GM18907 (cell line): Measurements from ENCODE around the gene SCGB1D1.
"Not testable (repeated sequence)": the region's sequence is repeated elsewhere in the genome, so short reads cannot be mapped to it uniquely, and the experiment has no call there.

ENCODE experiments used
- ATAC-seq: cut with Tn5 transposase; IDR thresholded peaks from one replicate; pipeline ENCODE4 v1.9.1; 2021; ENCODE audit warnings: mild to moderate bottlenecking, moderate library complexity; ENCODE audit not compliant: unreplicated experiment

SCGB1D1 gene

GRCh38 chr11:62157603-62158002, 32.4 kb upstream of the SCGB1D1 start:
- ATAC-seq: no peak

- no peak for ATAC-seq
Measured at GRCh38 chr11:62166371-62166770, 23.6 kb upstream of the SCGB1D1 start.

- no peak for ATAC-seq
Measured at GRCh38 chr11:62169448-62169847, 20.6 kb upstream of the SCGB1D1 start.

DNA sequence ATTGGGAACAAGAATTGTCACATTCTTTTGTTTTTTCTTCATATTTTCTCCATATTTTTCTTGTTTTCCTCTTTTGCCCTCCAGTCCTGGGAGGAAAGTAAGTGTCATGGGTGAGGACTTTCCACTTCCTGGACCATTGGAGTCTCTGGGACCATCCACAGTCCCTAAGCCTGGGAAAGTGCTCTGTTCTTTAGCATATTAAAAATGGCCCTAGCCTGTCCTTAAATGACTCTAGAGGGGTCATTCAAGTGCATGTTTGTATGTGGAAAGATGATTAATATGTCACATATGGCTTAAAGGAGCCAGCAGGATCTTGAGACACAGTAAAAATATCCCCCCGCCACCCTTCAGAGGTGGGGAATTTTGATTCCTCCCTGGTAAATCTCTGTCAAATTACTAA, 20.1 kb upstream of the SCGB1D1 start:
- ATAC-seq: no peak

DNA sequence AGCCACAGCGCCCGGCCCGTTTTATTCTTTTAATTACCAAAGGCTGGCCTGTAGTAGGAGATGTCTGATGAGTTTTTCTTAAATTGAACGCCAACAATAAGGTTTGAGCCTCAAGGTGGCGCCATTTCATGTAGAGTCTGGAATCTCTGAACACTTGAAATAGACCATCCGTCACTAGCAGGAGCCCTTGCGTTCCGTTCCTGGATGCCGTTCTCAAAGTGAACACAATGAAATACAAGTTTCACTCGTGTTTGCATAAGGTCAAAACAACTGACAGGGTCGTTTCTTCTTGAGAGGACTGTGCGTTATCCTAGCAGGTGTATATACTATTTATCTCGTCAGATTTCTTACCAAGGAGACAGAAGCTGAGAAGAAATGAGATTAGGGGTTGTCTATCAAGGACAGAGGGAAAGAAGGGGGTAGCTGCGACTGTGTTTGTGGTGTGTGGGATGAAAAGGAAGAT, 18.7 kb upstream of the SCGB1D1 start:
- no peak for ATAC-seq

- no peak for ATAC-seq
Measured at GRCh38 chr11:62172294-62172693, 17.7 kb upstream of the SCGB1D1 start.

DNA sequence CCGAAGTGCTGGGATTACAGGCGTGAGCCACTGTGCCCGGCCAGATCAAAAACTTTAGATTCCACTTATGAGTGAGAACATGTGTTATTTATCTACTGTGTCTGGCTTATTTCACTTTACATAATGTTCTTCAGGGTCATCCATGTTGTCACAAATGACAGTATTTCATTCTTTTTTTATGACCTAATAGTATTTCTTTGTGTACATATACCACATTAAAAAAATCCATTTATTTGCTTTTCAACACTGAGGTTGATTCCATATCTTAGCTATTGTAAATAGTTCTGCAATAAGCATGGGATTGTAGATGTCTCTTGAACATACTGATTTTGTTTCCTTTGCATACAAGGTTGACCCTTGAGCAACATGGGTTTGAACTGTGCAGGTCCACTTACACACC, 13.2 kb upstream of the SCGB1D1 start:
- ATAC-seq: no peak

- no peak for ATAC-seq
Measured at GRCh38 chr11:62179995-62180394, 10.0 kb upstream of the SCGB1D1 start.

DNA sequence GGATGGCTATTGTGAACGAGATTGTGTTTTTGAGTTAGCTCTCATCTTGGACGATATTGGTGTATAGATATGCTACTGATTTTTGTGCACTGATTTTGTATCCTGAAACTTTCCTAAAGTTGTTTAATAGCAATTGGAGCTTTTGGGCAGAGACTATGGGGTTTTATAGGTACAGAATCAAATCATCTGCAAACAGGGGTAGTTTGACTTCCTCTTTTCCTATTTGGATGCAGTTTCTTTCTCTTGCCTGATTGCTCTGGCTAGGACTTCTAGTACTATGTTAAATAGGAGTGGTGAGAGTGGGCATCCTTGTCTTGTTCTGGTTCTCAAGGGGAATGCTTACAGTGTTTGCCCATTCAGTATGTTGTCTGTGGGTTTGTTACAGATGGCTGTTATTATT, 8.9 kb upstream of the SCGB1D1 start:
- ATAC-seq: no peak

GRCh38 chr11:62182147-62182891, 7.7 kb upstream of the SCGB1D1 start:
- no peak for ATAC-seq

- no peak for ATAC-seq
Measured at GRCh38 chr11:62186195-62186594, 3.8 kb upstream of the SCGB1D1 start.

DNA sequence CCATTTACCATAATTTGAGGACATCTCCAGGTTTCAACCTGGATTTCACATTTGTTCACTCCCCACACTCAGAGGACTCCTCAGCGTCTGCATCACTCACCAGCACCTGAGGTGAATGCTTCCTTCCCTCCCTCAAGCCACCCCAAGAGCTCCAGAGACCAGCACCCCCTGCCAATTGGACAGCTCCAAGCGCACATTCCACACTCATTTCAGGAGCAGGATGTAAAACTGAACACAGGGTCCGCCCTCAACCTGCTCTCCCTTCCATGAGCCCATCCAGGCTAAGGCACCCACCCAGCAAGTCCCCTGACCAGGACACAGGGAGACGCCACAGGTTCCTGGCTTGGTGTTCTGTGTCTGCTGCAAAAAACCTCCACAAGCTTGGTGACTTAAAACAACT, 3.9 kb downstream of the SCGB1D1 start:
- no peak for ATAC-seq

DNA sequence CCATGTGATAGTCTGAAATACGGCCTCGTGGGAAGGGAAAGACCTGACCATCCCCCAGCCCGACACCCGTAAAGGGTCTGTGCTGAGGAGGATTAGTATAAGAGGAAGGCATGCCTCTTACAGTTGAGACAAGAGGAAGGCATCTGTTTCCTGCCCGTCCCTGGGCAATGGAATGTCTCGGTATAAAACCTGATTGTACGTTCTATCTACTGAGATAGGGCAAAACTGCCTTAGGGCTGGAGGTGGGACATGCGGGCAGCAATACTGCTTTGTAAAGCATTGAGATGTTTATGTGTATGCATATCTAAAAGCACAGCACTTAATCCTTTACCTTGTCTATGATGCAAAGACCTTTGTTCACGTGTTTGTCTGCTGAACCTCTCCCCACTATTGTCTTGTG, 5.0 kb downstream of the SCGB1D1 start:
- ATAC-seq: not testable (repeated sequence)

DNA sequence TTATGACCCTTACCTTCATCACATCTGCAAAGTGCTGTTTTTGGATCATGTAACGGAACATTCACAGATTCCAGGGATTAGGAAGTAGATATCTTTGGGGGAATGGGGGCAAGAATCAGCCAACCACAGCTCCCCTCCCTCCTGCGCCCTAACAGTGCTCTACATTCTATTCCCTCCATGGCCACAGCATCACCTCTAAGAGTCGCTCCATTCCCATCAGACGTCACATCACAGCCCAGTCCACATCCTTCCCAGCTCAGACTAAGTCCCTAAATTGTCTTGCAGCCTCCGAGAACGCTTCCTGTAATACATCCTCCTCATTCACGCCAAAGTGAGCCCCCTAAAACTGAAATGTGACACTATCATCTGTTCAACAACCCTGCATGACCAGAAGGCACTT, 5.9 kb downstream of the SCGB1D1 start:
- ATAC-seq: no peak

DNA sequence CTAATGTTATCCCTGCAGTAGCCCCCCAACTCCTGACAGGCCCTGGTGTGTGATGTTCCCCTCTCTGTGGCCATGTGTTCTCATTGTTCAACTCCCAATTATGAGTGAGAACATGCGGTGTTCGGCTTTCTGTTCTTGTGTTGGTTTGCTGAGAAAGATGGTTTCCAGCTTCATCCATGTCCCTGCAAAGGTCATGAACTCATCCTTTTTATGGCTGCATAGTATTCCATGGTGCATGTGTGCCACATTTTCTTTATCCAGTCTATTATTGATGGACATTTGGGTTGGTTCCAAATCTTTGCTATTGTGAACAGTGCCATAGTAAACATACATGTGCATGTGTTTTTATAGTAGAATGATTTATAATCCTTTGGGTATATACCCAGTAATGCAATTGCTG, 7.4 kb downstream of the SCGB1D1 start:
- not testable (repeated sequence) for ATAC-seq

- no peak for ATAC-seq
Measured at GRCh38 chr11:62201376-62201775, 11.4 kb downstream of the SCGB1D1 start.

- ATAC-seq: no peak
Measured at GRCh38 chr11:62202910-62203309, 12.9 kb downstream of the SCGB1D1 start.

DNA sequence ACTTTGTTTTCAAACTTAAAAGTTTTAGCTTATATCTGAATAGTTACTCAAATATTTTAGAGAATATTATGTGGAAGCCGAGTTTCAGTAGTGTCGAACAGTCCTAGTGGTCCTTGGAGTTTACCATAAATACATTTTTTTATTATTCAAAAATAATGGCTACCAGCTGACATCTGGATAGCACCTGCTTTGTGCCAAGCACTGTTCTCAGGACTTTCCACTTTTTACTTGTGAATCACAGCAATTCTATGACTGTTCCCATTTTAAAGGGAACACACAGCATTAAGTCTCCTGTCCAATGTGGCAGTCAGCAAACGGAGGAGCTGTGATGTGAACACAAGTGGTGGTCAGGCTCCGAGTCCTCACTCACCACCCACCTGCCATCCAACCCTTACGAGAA, 14.4 kb downstream of the SCGB1D1 start:
- no peak for ATAC-seq

DNA sequence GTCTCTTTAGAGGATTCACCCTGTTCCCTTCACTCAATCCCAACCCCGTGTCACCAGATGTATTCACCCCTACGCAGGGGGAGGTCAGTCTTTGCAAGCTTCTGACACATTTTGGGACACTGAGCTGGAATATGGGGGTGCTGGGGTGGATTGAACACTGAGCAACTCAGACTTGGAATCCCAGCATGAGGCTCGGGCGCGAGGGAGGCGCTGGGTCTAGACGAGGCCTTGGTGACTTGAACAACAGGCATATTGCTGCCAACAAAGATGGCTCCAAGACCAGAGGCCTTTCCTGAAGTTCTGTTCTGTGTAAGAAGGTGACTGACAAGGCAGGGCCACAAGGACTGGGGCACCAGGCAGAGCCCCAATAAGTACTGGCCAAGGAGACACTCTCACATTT, 15.4 kb downstream of the SCGB1D1 start:
- ATAC-seq: no peak

GRCh38 chr11:62206276-62207066, 16.5 kb downstream of the SCGB1D1 start:
- ATAC-seq: not testable (repeated sequence)

- no peak for ATAC-seq
Measured at GRCh38 chr11:62208785-62209144, 18.7 kb downstream of the SCGB1D1 start.

DNA sequence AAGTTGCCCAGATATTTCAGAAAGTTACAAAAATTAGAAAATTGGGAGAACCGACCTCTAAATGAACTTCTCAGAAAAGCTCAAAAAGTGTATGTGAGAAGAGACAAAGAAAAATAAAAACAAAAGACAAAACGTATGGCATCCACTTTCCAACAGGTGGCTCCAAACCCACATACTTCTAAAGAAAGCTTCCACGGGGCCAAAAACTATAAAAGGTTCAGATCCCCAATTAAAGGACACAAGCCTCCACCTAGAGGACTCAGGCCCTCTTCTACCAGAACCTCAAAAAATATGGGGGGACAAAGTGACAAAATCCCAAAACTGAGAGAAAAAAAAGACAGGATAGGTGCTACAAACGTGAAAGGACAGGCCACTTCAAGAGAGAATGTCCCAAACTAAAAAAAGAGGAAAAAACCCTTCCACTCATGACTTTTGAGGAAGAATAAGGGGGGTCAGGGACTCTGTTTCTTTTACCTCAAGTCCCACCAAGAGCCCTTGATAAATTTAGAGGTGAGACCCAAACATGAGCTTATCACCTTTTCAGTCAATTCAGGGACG, 27.3 kb downstream of the SCGB1D1 start:
- no peak for ATAC-seq
